ENCODE data around the gene ZFAND3. TPM values are rescaled to one million over a fixed set of nuclear protein-coding genes. Genes with fewer than 3 reads are reported as not detected.
A peak's percentile ranks its signal among the peaks of the same experiment; 100 is the strongest.
"Not testable (repeated sequence)": the region's sequence is repeated elsewhere in the genome, so short reads cannot be mapped to it uniquely, and the experiment has no call there.

The ZFAND3 gene
- total RNA-seq, 1 experiment from 2014 or later, result 75.0 TPM

GRCh38 chr6:38043259-38043753, 223.8 kb downstream of the ZFAND3 start:
- no peak for TF ChIP-seq CTCF (IDR thresholded peaks at IDR 0.05; ENCODE audit: unreplicated experiment)
- no TSS peak for BruUV-seq (replicated peaks)
- no peak for DNase-seq
- Mint-ChIP-seq H3K27ac (ENCODE audit: unreplicated experiment) (peak overlapping the region; percentile 45), H3K4me1 (ENCODE audit: low read depth, unreplicated experiment) (no peaks in the 10 kb centered on the region), H3K27me3 (ENCODE audit: unreplicated experiment) (no peaks in the 10 kb centered on the region), H3K4me3 (ENCODE audit: low read depth, unreplicated experiment) (no peak overlapping the region), H3K9me3 (ENCODE audit: low read depth, unreplicated experiment) (no peaks in the 10 kb centered on the region), H3K36me3 (ENCODE audit: insufficient read depth, unreplicated experiment) (no peaks in the 10 kb centered on the region)
- intact Hi-C loops (cut with micrococcal nuclease; ENCODE audit: unreplicated experiment), result no loop called here
- CTCF ChIA-PET, result no interaction called here

- H3K4me3 Mint-ChIP-seq (ENCODE audit: low read depth, unreplicated experiment), result no peak overlapping the region
- DNase-seq, result no peak
- H3K36me3 Mint-ChIP-seq (ENCODE audit: insufficient read depth, unreplicated experiment), result no peaks in the 10 kb centered on the region
- no peaks in the 10 kb centered on the region for H3K4me1 Mint-ChIP-seq (ENCODE audit: low read depth, unreplicated experiment)
- intact Hi-C loops (cut with micrococcal nuclease; ENCODE audit: unreplicated experiment), result no loop called here
- TF ChIP-seq CTCF (IDR thresholded peaks at IDR 0.05; ENCODE audit: unreplicated experiment), result no peak
- no peak overlapping the region for H3K27ac Mint-ChIP-seq (ENCODE audit: unreplicated experiment)
- CTCF ChIA-PET, result no interaction called here
- H3K9me3 Mint-ChIP-seq (ENCODE audit: low read depth, unreplicated experiment), result no peaks in the 10 kb centered on the region
- no peaks in the 10 kb centered on the region for H3K27me3 Mint-ChIP-seq (ENCODE audit: unreplicated experiment)
- BruUV-seq (replicated peaks), result no TSS peak
These were observed 226.3 kb downstream of the ZFAND3 start for GRCh38 chr6:38045701-38046305.

- Mint-ChIP-seq H3K4me1 (ENCODE audit: low read depth, unreplicated experiment) (peaks cover 6% of the 10 kb centered on the region), H3K9me3 (ENCODE audit: low read depth, unreplicated experiment) (no peaks in the 10 kb centered on the region), H3K36me3 (ENCODE audit: insufficient read depth, unreplicated experiment) (no peaks in the 10 kb centered on the region), H3K27me3 (ENCODE audit: unreplicated experiment) (no peaks in the 10 kb centered on the region), H3K27ac (ENCODE audit: unreplicated experiment) (no peak overlapping the region), H3K4me3 (ENCODE audit: low read depth, unreplicated experiment) (no peak overlapping the region)
- no peak for DNase-seq
- CTCF ChIA-PET, result no interaction called here
- no TSS peak for BruUV-seq (replicated peaks)
- intact Hi-C loops (cut with micrococcal nuclease; ENCODE audit: unreplicated experiment), result no loop called here
- TF ChIP-seq CTCF (IDR thresholded peaks at IDR 0.05; ENCODE audit: unreplicated experiment), result no peak
These were observed 228.0 kb downstream of the ZFAND3 start for GRCh38 chr6:38047562-38047961.

- H3K4me1 Mint-ChIP-seq (ENCODE audit: low read depth, unreplicated experiment); H3K36me3 Mint-ChIP-seq (ENCODE audit: insufficient read depth, unreplicated experiment); intact Hi-C loops (cut with micrococcal nuclease; ENCODE audit: unreplicated experiment); H3K4me3 Mint-ChIP-seq (ENCODE audit: low read depth, unreplicated experiment); H3K27me3 Mint-ChIP-seq (ENCODE audit: unreplicated experiment); CTCF ChIA-PET; DNase-seq; H3K27ac Mint-ChIP-seq (ENCODE audit: unreplicated experiment); BruUV-seq (replicated peaks); H3K9me3 Mint-ChIP-seq (ENCODE audit: low read depth, unreplicated experiment): not testable (repeated sequence)
These were observed 230.4 kb downstream of the ZFAND3 start for GRCh38 chr6:38049861-38050397.

GRCh38 chr6:38051819-38052434, 232.4 kb downstream of the ZFAND3 start:
- no peaks in the 10 kb centered on the region for H3K9me3 Mint-ChIP-seq (ENCODE audit: low read depth, unreplicated experiment)
- no peak for TF ChIP-seq CTCF (IDR thresholded peaks at IDR 0.05; ENCODE audit: unreplicated experiment)
- H3K27ac Mint-ChIP-seq (ENCODE audit: unreplicated experiment), result no peak overlapping the region
- CTCF ChIA-PET, result interaction anchor here (0.5 kb wide), 1 partner anchor 110 kb away, joined by 3 read pairs; no protein-coding TSS in a partner anchor
- H3K36me3 Mint-ChIP-seq (ENCODE audit: insufficient read depth, unreplicated experiment), result no peaks in the 10 kb centered on the region
- intact Hi-C loops (cut with micrococcal nuclease; ENCODE audit: unreplicated experiment), result no loop called here
- H3K4me3 Mint-ChIP-seq (ENCODE audit: low read depth, unreplicated experiment), result no peak overlapping the region
- DNase-seq, result no peak
- no peaks in the 10 kb centered on the region for H3K27me3 Mint-ChIP-seq (ENCODE audit: unreplicated experiment)
- H3K4me1 Mint-ChIP-seq (ENCODE audit: low read depth, unreplicated experiment), result peaks cover 6% of the 10 kb centered on the region
- no TSS peak for BruUV-seq (replicated peaks)

Data from Calu3 (cell line).